Fibroblast of lung (primary cell): ENCODE measurements around the gene SERPINA9. TPM values are rescaled to one million over a fixed set of nuclear protein-coding genes. Genes with fewer than 3 reads are reported as not detected.

Experiments used
- DNase-seq, 2 donors: peaks; one replicate each; pipeline versions ENCODE4 v3.0.0 to v3.0.0-alpha.2; 2010; ENCODE audit warnings: low read depth in 2 of 2
- H2AFZ ChIP-seq: 2 replicates; pipeline ENCODE4 v1.5.1; 2012; ENCODE audit warnings: low read length, control low read depth, inconsistent platforms
- H3K27ac ChIP-seq: 2 replicates; pipeline ENCODE4 v1.5.1; 2011; ENCODE audit warnings: low read length, control low read depth; ENCODE audit not compliant: insufficient read depth
- H3K27me3 ChIP-seq: 2 replicates; pipeline ENCODE4 v1.5.1; 2011; ENCODE audit warnings: mild to moderate bottlenecking, low read length; ENCODE audit not compliant: control insufficient read depth, insufficient read depth
- H3K36me3 ChIP-seq: 2 replicates; pipeline ENCODE4 v1.5.1; 2011; ENCODE audit warnings: low read length; ENCODE audit not compliant: control insufficient read depth, insufficient read depth
- H3K4me1 ChIP-seq: 2 replicates; pipeline ENCODE4 v1.5.1; 2011; ENCODE audit warnings: low read length; ENCODE audit not compliant: control insufficient read depth, insufficient read depth; ENCODE audit errors: extremely low read depth
- H3K4me2 ChIP-seq: 2 replicates; pipeline ENCODE4 v1.5.1; 2011; ENCODE audit warnings: low read length, control low read depth; ENCODE audit not compliant: insufficient read depth; ENCODE audit errors: extremely low read depth
- H3K4me3 ChIP-seq, 4 experiments: fragments of 200-600 bp in 1 of 4; sonication (generic) in 1 of 4; replicated peaks in 1 of 4; 2 replicates each; pipeline ENCODE4 v1.5.1; 2011 to 2016; ENCODE audit warnings: low read length in 4 of 4, low read depth in 3 of 4, mild to moderate bottlenecking in 3 of 4, control low read depth in 2 of 4, inconsistent platforms in 1 of 4, mixed read lengths in 1 of 4; ENCODE audit not compliant: insufficient read depth in 1 of 4; ENCODE audit errors: control extremely low read depth in 1 of 4
- H3K79me2 ChIP-seq: 2 replicates; pipeline ENCODE4 v1.5.1; 2012; ENCODE audit warnings: mild to moderate bottlenecking, low read length, inconsistent platforms; ENCODE audit not compliant: control insufficient read depth, insufficient read depth
- H3K9ac ChIP-seq: 2 replicates; pipeline ENCODE4 v1.5.1; 2011; ENCODE audit warnings: mild to moderate bottlenecking, low read length, control low read depth; ENCODE audit not compliant: insufficient read depth
- H3K9me3 ChIP-seq: 2 replicates; pipeline ENCODE4 v1.5.1; 2012; ENCODE audit warnings: low read depth, low read length; ENCODE audit not compliant: control insufficient read depth, insufficient read depth
- H4K20me1 ChIP-seq: 2 replicates; pipeline ENCODE4 v1.5.1; 2011; ENCODE audit warnings: low read length; ENCODE audit not compliant: control insufficient read depth, insufficient read depth; ENCODE audit errors: extremely low read depth
- EZH2 ChIP-seq: IDR thresholded peaks from 2 replicates; pipeline ENCODE4 v1.5.1; 2012; ENCODE audit warnings: low read length, control low read depth, mild to moderate bottlenecking; ENCODE audit errors: missing control alignments
- polyA plus RNA-seq, 2 donors: library from polyadenylated mRNA; depleted of rRNA in 1 of 2; stranded (reverse) in 1 of 2; unstranded in 1 of 2; fragments of >200 nt; gene quantifications; 2 replicates each; pipeline ENCODE4 v1.2.1, GENCODE V29; 2011 to 2012; ENCODE audit warnings: missing spikeins in 1 of 2
- total RNA-seq: library from RNA; depleted of rRNA; stranded (reverse); fragments of >200 nt; gene quantifications from 2 replicates; pipeline ENCODE4 v1.2.1, GENCODE V29; 2014
- TF ChIP-seq, protein P1 (sequence below), 2 donors: IDR thresholded peaks in 1 of 2; conservative IDR thresholded peaks in 1 of 2; 1 replicate in 1 of 2; 2 replicates in 1 of 2; pipeline ENCODE4 v1.5.1; 2011 to 2012; ENCODE audit warnings: low read length in 2 of 2, control low read depth in 1 of 2, inconsistent platforms in 1 of 2, low read depth in 1 of 2, mild to moderate bottlenecking in 1 of 2

SERPINA9 gene
- total and polyA plus RNA-seq, 2 donors (not counting 1 experiment from before 2014, with no cell fraction given) = not detected

DNA sequence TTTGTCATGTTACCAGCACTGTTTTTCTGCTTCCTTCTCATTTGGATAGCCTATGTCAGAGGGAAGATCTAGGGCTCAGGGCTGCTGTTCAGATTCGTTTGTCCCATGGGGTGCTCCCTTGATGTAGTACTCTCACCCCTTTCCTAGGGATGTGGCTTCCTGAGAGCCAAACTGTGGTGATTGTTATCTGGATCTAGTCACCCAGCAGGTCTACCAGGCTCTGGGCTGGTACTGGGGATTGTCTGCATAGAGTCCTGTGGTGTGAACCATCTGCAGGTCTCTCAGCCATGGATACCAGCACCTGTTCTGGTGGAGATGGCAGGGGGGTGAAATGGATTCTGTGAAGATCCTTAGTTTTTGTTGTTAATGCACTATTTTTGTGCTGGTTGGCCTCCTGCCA, 17.9 kb downstream of the SERPINA9 start:
- Histone ChIP-seq H3K4me3 (no peak overlapping the region), H2AFZ (no peak overlapping the region), H3K4me2 (no peak overlapping the region), H3K9ac (no peak overlapping the region), H3K9me3 (no peaks in the 10 kb centered on the region), H3K79me2 (no peaks in the 10 kb centered on the region), H3K4me1 (no peaks in the 10 kb centered on the region), H3K27me3 (no peaks in the 10 kb centered on the region), H4K20me1 (no peaks in the 10 kb centered on the region), H3K36me3 (no peaks in the 10 kb centered on the region), H3K27ac (no peak overlapping the region)
- TF ChIP-seq EZH2 = no peak
- TF ChIP-seq, protein P1, sequence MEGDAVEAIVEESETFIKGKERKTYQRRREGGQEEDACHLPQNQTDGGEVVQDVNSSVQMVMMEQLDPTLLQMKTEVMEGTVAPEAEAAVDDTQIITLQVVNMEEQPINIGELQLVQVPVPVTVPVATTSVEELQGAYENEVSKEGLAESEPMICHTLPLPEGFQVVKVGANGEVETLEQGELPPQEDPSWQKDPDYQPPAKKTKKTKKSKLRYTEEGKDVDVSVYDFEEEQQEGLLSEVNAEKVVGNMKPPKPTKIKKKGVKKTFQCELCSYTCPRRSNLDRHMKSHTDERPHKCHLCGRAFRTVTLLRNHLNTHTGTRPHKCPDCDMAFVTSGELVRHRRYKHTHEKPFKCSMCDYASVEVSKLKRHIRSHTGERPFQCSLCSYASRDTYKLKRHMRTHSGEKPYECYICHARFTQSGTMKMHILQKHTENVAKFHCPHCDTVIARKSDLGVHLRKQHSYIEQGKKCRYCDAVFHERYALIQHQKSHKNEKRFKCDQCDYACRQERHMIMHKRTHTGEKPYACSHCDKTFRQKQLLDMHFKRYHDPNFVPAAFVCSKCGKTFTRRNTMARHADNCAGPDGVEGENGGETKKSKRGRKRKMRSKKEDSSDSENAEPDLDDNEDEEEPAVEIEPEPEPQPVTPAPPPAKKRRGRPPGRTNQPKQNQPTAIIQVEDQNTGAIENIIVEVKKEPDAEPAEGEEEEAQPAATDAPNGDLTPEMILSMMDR (conservative IDR thresholded peaks at IDR 0.05 in 1 of 2, IDR thresholded peaks at IDR 0.05 in 1 of 2; ENCODE audit: low read depth in 1 of 2, low read length in 2 of 2) = no peak
- DNase-seq = no peak

DNA sequence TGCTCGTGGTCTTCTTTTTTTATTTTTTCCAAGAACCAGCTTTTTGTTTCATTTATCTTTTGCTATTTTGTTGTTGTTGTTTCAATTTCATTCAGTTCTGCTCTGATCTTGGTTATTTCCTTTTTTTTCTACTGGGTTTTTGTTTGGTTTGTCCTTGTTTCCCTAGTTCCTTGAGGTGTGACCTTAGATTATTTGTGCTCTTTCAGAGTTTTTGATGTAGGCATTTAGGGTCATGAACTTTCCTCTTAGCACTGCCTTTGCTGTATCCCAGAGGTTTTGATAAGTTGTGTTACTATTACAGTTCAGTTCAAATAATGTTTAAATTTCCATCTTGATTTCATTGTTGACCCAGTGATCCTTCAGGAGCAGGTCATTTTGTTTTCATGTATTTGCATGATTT, 20.1 kb downstream of the SERPINA9 start:
- H3K4me2 ChIP-seq = no peak overlapping the region
- H3K27me3 ChIP-seq = no peaks in the 10 kb centered on the region
- no peaks in the 10 kb centered on the region for H3K9me3 ChIP-seq
- DNase-seq = no peak
- TF ChIP-seq EZH2 = no peak
- no peaks in the 10 kb centered on the region for H4K20me1 ChIP-seq
- no peak overlapping the region for H3K27ac ChIP-seq
- no peak overlapping the region for H2AFZ ChIP-seq
- no peaks in the 10 kb centered on the region for H3K36me3 ChIP-seq
- H3K79me2 ChIP-seq = no peaks in the 10 kb centered on the region
- H3K4me3 ChIP-seq = no peak overlapping the region
- no peak overlapping the region for H3K9ac ChIP-seq
- no peaks in the 10 kb centered on the region for H3K4me1 ChIP-seq

DNA sequence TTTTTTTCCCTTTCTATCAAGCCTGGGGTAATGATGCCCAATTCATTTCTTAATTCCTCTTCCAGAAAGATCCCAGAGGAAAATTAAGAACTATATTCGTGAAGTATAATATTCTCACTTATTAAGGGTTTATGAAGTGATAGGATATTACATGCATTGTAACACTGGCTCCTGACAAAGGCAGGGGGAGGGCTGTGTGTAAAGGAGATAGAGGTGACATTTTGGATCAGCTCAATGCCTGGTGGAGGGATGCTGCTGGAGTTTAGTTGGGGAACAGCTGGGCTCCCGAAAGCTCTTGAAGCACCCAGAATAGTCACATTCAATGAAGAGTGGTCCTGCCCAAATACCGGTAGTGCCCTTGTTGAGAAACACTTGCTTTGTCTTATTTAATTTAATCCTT, 24.2 kb downstream of the SERPINA9 start:
- DNase-seq = no peak
- H2AFZ ChIP-seq = no peak overlapping the region
- H3K4me1 ChIP-seq = no peaks in the 10 kb centered on the region
- TF ChIP-seq, protein P1 (conservative IDR thresholded peaks at IDR 0.05 in 1 of 2, IDR thresholded peaks at IDR 0.05 in 1 of 2; ENCODE audit: low read depth in 1 of 2, low read length in 2 of 2) = no peak
- TF ChIP-seq EZH2 = no peak
- H3K27ac ChIP-seq = no peak overlapping the region
- H3K36me3 ChIP-seq = no peaks in the 10 kb centered on the region
- H3K4me2 ChIP-seq = no peak overlapping the region
- no peaks in the 10 kb centered on the region for H4K20me1 ChIP-seq
- H3K9me3 ChIP-seq = no peaks in the 10 kb centered on the region
- H3K27me3 ChIP-seq = no peaks in the 10 kb centered on the region
- no peak overlapping the region for H3K4me3 ChIP-seq
- no peak overlapping the region for H3K9ac ChIP-seq
- H3K79me2 ChIP-seq = no peaks in the 10 kb centered on the region
